ENCODE results near the gene IL10.
"Not testable (repeated sequence)": the region's sequence is repeated elsewhere in the genome, so short reads cannot be mapped to it uniquely, and the experiment has no call there.

The IL10 gene

GRCh38 chr1:206793620-206794019 lies 21.3 kb upstream of the IL10 start:
- DNase-seq (ENCODE audit: low read depth), result no peak

GRCh38 chr1:206792939-206793607 lies 20.8 kb upstream of the IL10 start:
- DNase-seq (ENCODE audit: low read depth), result no peak

GRCh38 chr1:206790502-206791250 lies 18.4 kb upstream of the IL10 start:
- no peak for DNase-seq (ENCODE audit: low read depth)

- DNase-seq (ENCODE audit: low read depth), result no peak
These were observed 16.3 kb upstream of the IL10 start for GRCh38 chr1:206788487-206789050.

GRCh38 chr1:206787891-206788290 lies 15.6 kb upstream of the IL10 start:
- DNase-seq (ENCODE audit: low read depth), result no peak

- no peak for DNase-seq (ENCODE audit: low read depth)
These were observed 14.1 kb upstream of the IL10 start for GRCh38 chr1:206786212-206786886.

- no peak for DNase-seq (ENCODE audit: low read depth)
These were observed 13.0 kb upstream of the IL10 start for GRCh38 chr1:206785182-206785765.

GRCh38 chr1:206784471-206784903 lies 12.2 kb upstream of the IL10 start:
- DNase-seq (ENCODE audit: low read depth), result no peak

- no peak for DNase-seq (ENCODE audit: low read depth)
These were observed 11.2 kb upstream of the IL10 start for GRCh38 chr1:206783506-206783905.

- DNase-seq (ENCODE audit: low read depth), result no peak
These were observed 10.2 kb upstream of the IL10 start for GRCh38 chr1:206782448-206782847.

GRCh38 chr1:206779638-206780037 lies 7.3 kb upstream of the IL10 start:
- no peak for DNase-seq (ENCODE audit: low read depth)

GRCh38 chr1:206778911-206779310 lies 6.6 kb upstream of the IL10 start:
- DNase-seq (ENCODE audit: low read depth), result not testable (repeated sequence)

- DNase-seq (ENCODE audit: low read depth), result no peak
These were observed 5.7 kb upstream of the IL10 start for GRCh38 chr1:206778031-206778430.

- no peak for DNase-seq (ENCODE audit: low read depth)
These were observed 3.9 kb upstream of the IL10 start for GRCh38 chr1:206776229-206776628.

- no peak for DNase-seq (ENCODE audit: low read depth)
These were observed 1.8 kb upstream of the IL10 start for GRCh38 chr1:206774093-206774492.

GRCh38 chr1:206771338-206771692 lies 979 bp downstream of the IL10 start:
- no peak for DNase-seq (ENCODE audit: low read depth)

- DNase-seq (ENCODE audit: low read depth), result no peak
These were observed 1.6 kb downstream of the IL10 start, which contains the start of gene IL19 for GRCh38 chr1:206770531-206771337. TSS of gene IL19 (plus strand) at chr1:206770773. CDS start at chr1:206836663, 65,890 bp downstream.

- no peak for DNase-seq (ENCODE audit: low read depth)
These were observed 3.0 kb downstream of the IL10 start for GRCh38 chr1:206769304-206769731.

- no peak for DNase-seq (ENCODE audit: low read depth)
These were observed 3.6 kb downstream of the IL10 start for GRCh38 chr1:206768472-206769303.

- DNase-seq (ENCODE audit: low read depth), result no peak
These were observed 5.9 kb downstream of the IL10 start for GRCh38 chr1:206766251-206766856.

All from fibroblast of the conjunctiva (primary cell).